ENCODE results near the gene CFAP52. TPM values are rescaled to one million over a fixed set of nuclear protein-coding genes. Genes with fewer than 3 reads are reported as not detected.

CFAP52 gene
- total and polyA plus RNA-seq, 2 of the 13 experiments (the other 11 are each of a cell fraction or from before 2014, with no cell fraction given): not detected

DNA sequence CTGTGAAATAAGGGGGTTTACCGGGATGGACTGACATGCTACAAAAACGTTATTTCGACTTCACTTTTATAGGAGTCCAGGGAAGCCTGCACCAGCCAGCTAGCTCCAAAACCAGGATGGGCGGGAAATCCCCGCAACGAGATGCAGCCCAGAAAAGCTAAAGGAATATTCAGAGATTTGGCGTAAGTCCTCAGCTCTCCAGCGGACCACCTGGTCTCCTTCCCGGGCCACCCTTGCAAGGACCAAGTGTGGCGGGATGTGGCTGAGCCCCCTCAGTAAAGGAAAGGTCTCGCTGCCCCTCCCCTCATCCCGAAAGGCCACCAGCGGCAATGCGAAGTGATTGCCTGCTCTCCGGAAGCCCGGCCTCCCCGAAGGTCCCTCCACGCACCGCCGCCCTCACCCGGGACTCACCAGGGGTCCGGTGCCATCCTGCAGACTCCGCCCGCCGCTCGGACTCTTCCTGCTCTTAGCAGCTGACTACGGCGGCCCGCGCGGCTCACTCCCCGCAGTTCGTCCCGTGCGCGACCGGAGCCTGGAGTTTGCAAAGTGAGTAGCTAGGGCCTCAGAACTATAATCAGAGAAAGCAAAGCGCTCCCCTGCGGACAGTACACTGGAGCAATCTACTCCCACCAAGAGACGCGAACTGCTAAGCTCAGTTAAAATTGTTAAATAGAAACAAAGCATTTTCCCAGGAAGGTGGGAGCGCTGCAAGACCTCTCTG lies 901 bp upstream of the CFAP52 start, which contains the start of gene STX8 (continued):
- TF ChIP-seq, protein P1, sequence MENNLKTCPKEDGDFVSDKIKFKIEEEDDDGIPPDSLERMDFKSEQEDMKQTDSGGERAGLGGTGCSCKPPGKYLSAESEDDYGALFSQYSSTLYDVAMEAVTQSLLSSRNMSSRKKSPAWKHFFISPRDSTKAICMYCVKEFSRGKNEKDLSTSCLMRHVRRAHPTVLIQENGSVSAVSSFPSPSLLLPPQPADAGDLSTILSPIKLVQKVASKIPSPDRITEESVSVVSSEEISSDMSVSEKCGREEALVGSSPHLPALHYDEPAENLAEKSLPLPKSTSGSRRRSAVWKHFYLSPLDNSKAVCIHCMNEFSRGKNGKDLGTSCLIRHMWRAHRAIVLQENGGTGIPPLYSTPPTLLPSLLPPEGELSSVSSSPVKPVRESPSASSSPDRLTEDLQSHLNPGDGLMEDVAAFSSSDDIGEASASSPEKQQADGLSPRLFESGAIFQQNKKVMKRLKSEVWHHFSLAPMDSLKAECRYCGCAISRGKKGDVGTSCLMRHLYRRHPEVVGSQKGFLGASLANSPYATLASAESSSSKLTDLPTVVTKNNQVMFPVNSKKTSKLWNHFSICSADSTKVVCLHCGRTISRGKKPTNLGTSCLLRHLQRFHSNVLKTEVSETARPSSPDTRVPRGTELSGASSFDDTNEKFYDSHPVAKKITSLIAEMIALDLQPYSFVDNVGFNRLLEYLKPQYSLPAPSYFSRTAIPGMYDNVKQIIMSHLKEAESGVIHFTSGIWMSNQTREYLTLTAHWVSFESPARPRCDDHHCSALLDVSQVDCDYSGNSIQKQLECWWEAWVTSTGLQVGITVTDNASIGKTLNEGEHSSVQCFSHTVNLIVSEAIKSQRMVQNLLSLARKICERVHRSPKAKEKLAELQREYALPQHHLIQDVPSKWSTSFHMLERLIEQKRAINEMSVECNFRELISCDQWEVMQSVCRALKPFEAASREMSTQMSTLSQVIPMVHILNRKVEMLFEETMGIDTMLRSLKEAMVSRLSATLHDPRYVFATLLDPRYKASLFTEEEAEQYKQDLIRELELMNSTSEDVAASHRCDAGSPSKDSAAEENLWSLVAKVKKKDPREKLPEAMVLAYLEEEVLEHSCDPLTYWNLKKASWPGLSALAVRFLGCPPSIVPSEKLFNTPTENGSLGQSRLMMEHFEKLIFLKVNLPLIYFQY (CRISPR knock-in tag; IDR thresholded peaks at IDR 0.05; ENCODE audit: borderline replicate concordance): 0 out of 2 replicates have a peak, but pooled peaks have one; percentile 18
- TF ChIP-seq KLF11 (CRISPR knock-in tag; IDR thresholded peaks at IDR 0.05): 0 out of 2 replicates have a peak, but pooled peaks have one; percentile 36
- TF ChIP-seq, protein P2, sequence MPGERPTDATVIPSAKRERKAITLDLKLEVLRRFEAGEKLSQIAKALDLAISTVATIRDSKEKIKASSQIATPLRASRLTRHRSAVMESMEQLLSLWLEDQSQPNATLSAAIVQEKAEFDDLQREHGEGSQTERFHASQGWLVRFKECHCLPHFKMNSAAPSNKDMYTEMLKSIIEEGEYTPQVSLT (CRISPR knock-in tag; IDR thresholded peaks at IDR 0.05; ENCODE audit: borderline replicate concordance, low read depth): no peak
- TF ChIP-seq, protein P3, sequence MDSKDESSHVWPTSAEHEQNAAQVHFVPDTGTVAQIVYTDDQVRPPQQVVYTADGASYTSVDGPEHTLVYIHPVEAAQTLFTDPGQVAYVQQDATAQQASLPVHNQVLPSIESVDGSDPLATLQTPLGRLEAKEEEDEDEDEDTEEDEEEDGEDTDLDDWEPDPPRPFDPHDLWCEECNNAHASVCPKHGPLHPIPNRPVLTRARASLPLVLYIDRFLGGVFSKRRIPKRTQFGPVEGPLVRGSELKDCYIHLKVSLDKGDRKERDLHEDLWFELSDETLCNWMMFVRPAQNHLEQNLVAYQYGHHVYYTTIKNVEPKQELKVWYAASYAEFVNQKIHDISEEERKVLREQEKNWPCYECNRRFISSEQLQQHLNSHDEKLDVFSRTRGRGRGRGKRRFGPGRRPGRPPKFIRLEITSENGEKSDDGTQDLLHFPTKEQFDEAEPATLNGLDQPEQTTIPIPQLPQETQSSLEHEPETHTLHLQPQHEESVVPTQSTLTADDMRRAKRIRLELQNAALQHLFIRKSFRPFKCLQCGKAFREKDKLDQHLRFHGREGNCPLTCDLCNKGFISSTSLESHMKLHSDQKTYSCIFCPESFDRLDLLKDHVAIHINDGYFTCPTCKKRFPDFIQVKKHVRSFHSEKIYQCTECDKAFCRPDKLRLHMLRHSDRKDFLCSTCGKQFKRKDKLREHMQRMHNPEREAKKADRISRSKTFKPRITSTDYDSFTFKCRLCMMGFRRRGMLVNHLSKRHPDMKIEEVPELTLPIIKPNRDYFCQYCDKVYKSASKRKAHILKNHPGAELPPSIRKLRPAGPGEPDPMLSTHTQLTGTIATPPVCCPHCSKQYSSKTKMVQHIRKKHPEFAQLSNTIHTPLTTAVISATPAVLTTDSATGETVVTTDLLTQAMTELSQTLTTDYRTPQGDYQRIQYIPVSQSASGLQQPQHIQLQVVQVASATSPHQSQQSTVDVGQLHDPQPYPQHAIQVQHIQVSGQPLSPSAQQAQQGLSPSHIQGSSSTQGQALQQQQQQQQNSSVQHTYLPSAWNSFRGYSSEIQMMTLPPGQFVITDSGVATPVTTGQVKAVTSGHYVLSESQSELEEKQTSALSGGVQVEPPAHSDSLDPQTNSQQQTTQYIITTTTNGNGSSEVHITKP (CRISPR knock-in tag; IDR thresholded peaks at IDR 0.05; ENCODE audit: low read depth): peak; percentile 67; the same call in 1 of the 2 replicates
- no peak for TF ChIP-seq GZF1 (CRISPR knock-in tag; IDR thresholded peaks at IDR 0.05)
- TF ChIP-seq ZMYM3 (CRISPR knock-in tag; IDR thresholded peaks at IDR 0.05): peak; percentile 91
- no peak for TF ChIP-seq RFX1 (IDR thresholded peaks at IDR 0.05)
- TF ChIP-seq CHCHD3 (CRISPR knock-in tag; IDR thresholded peaks at IDR 0.05): no peak
- TF ChIP-seq TOPORS (CRISPR knock-in tag; IDR thresholded peaks at IDR 0.05): peak; percentile 54; the same call in 1 of the 2 replicates
- TF ChIP-seq, protein P4, sequence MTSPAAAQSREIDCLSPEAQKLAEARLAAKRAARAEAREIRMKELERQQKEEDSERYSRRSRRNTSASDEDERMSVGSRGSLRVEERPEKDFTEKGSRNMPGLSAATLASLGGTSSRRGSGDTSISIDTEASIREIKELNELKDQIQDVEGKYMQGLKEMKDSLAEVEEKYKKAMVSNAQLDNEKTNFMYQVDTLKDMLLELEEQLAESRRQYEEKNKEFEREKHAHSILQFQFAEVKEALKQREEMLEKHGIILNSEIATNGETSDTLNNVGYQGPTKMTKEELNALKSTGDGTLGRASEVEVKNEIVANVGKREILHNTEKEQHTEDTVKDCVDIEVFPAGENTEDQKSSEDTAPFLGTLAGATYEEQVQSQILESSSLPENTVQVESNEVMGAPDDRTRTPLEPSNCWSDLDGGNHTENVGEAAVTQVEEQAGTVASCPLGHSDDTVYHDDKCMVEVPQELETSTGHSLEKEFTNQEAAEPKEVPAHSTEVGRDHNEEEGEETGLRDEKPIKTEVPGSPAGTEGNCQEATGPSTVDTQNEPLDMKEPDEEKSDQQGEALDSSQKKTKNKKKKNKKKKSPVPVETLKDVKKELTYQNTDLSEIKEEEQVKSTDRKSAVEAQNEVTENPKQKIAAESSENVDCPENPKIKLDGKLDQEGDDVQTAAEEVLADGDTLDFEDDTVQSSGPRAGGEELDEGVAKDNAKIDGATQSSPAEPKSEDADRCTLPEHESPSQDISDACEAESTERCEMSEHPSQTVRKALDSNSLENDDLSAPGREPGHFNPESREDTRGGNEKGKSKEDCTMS (CRISPR knock-in tag; conservative IDR thresholded peaks at IDR 0.05): no peak
- TF ChIP-seq PPARG (CRISPR knock-in tag; conservative IDR thresholded peaks at IDR 0.05): no peak; the same call in 1 of the 2 replicates
- TF ChIP-seq TCF7L2 (IDR thresholded peaks at IDR 0.05; ENCODE audit: low read depth, low read length): no peak
- 0 out of 2 replicates have a peak, but pooled peaks have one; percentile 42 for TF ChIP-seq KLF9 (CRISPR knock-in tag; IDR thresholded peaks at IDR 0.05; ENCODE audit: low read depth)
- no peak for TF ChIP-seq POLR2AphosphoS2 (IDR thresholded peaks at IDR 0.05; ENCODE audit: low read depth, low read length)
- peak; percentile 94 for TF ChIP-seq TARDBP (CRISPR knock-in tag; IDR thresholded peaks at IDR 0.05)
- TF ChIP-seq ZNF746 (CRISPR knock-in tag; IDR thresholded peaks at IDR 0.05): no peak
- TF ChIP-seq ZNF124 (CRISPR knock-in tag; IDR thresholded peaks at IDR 0.05): peak; percentile 90
- peak; percentile 66; the same call in 1 of the 2 replicates for TF ChIP-seq ZNF768 (CRISPR knock-in tag; IDR thresholded peaks at IDR 0.05)
- no peak for TF ChIP-seq ZNF383 (CRISPR knock-in tag; IDR thresholded peaks at IDR 0.05; ENCODE audit: borderline replicate concordance)
